ENCODE data around the gene C4orf50.

GRCh38 chr4:6011686-6012085 lies 6.5 kb downstream of the C4orf50 start:
- TF ChIP-seq EZH2 (IDR thresholded peaks at IDR 0.05; ENCODE audit: insufficient read depth, poor library complexity, severe bottlenecking) = no peak
- TF ChIP-seq EZH2phosphoT487 (IDR thresholded peaks at IDR 0.05; ENCODE audit: insufficient read depth, low read depth) = no peak

Measured in GM23248 (cell line).